ENCODE measurements around the gene TBC1D22A.

DNA sequence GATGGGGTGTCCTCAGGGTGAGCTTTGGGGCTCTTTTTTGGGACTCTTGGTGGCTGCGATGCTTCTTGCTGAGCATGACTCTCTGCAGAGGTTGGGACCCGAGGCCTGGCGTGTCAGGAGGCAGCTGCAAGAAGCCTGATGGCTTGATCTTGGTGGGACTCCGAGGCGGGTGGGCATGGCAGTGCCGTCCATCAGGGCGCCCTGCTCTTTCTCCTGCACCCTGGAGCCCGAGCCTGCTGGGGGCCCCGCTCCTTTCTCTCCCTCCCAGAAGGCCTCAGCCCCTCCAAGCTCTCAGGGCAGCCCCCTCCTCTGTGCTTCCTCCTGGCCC, 432.7 kb downstream of the TBC1D22A start:
- no peak for TF ChIP-seq EZH2 (IDR thresholded peaks at IDR 0.05; ENCODE audit: borderline replicate concordance)
- TF ChIP-seq, protein P1, sequence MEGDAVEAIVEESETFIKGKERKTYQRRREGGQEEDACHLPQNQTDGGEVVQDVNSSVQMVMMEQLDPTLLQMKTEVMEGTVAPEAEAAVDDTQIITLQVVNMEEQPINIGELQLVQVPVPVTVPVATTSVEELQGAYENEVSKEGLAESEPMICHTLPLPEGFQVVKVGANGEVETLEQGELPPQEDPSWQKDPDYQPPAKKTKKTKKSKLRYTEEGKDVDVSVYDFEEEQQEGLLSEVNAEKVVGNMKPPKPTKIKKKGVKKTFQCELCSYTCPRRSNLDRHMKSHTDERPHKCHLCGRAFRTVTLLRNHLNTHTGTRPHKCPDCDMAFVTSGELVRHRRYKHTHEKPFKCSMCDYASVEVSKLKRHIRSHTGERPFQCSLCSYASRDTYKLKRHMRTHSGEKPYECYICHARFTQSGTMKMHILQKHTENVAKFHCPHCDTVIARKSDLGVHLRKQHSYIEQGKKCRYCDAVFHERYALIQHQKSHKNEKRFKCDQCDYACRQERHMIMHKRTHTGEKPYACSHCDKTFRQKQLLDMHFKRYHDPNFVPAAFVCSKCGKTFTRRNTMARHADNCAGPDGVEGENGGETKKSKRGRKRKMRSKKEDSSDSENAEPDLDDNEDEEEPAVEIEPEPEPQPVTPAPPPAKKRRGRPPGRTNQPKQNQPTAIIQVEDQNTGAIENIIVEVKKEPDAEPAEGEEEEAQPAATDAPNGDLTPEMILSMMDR (IDR thresholded peaks at IDR 0.05; ENCODE audit: poor library complexity), result no peak
